H1 (cell line): ENCODE data around the gene ZNF648. TPM values are rescaled to one million over a fixed set of nuclear protein-coding genes. Genes with fewer than 3 reads are reported as not detected.
A peak's percentile ranks its signal among the peaks of the same experiment; 100 is the strongest.

Source experiments
- ASH2L ChIP-seq: fragments of 200-600, 300-600 bp; sonication (generic); IDR thresholded peaks from one replicate; pipeline ENCODE4 v1.7.1; 2017; ENCODE audit warnings: low read length
- BACH1 ChIP-seq: IDR thresholded peaks from 2 replicates; pipeline ENCODE4 v1.6.1; 2012; ENCODE audit warnings: low read length, improper control_type of control experiment
- BCL11A ChIP-seq, 2 experiments: IDR thresholded peaks; one replicate each; pipeline ENCODE4 v1.6.1; 2011; ENCODE audit warnings: low read depth in 2 of 2, low read length in 2 of 2, mild to moderate bottlenecking in 2 of 2
- BRCA1 ChIP-seq: IDR thresholded peaks from 2 replicates; pipeline ENCODE4 v1.6.1; 2012; ENCODE audit warnings: low read depth, low read length, improper control_type of control experiment
- CHD2 ChIP-seq: IDR thresholded peaks from 2 replicates; pipeline ENCODE4 v1.6.1; 2012; ENCODE audit warnings: low read length, improper control_type of control experiment
- CREB1 ChIP-seq: IDR thresholded peaks from 2 replicates; pipeline ENCODE4 v1.6.1; 2012; ENCODE audit warnings: inconsistent platforms
- CTBP2 ChIP-seq: IDR thresholded peaks from 2 replicates; pipeline ENCODE4 v1.7.0; 2011; ENCODE audit warnings: borderline replicate concordance, mild to moderate bottlenecking, moderate library complexity, mixed read lengths, low read length; ENCODE audit not compliant: insufficient read depth, insufficient read length
- EGR1 ChIP-seq: IDR thresholded peaks from 2 replicates; pipeline ENCODE4 v1.6.1; 2011; ENCODE audit warnings: low read depth, low read length, borderline replicate concordance
- EP300 ChIP-seq, 2 experiments: IDR thresholded peaks; 1 replicate in 1 of 2; 2 replicates in 1 of 2; pipeline ENCODE4 v1.6.1; 2011 to 2012; ENCODE audit warnings: low read depth in 2 of 2, low read length in 2 of 2, mild to moderate bottlenecking in 2 of 2, borderline replicate concordance in 1 of 2, inconsistent platforms in 1 of 2, moderate library complexity in 1 of 2
- GABPA ChIP-seq: IDR thresholded peaks from 2 replicates; pipeline ENCODE4 v1.6.1; 2011; ENCODE audit warnings: mild to moderate bottlenecking, low read length, moderate library complexity, borderline replicate concordance; ENCODE audit not compliant: insufficient read depth
- JUN ChIP-seq: IDR thresholded peaks from 2 replicates; pipeline ENCODE4 v1.6.1; 2011; ENCODE audit warnings: low read depth, mild to moderate bottlenecking, improper control_type of control experiment, low read length
- KDM1A ChIP-seq: fragments of 200-600, 300-600 bp; sonication (generic); IDR thresholded peaks from 2 replicates; pipeline ENCODE4 v1.7.1; 2016; ENCODE audit warnings: mild to moderate bottlenecking, low read length, borderline replicate concordance
- NANOG ChIP-seq: IDR thresholded peaks from 2 replicates; pipeline ENCODE4 v1.6.1; 2011; ENCODE audit warnings: low read length, low read depth, mild to moderate bottlenecking, inconsistent platforms; ENCODE audit not compliant: insufficient read depth, poor library complexity, severe bottlenecking
- POLR2A ChIP-seq, 2 experiments: IDR thresholded peaks; 1 replicate in 1 of 2; 2 replicates in 1 of 2; pipeline ENCODE4 v1.6.1; 2011; ENCODE audit warnings: low read depth in 2 of 2, low read length in 2 of 2, mild to moderate bottlenecking in 2 of 2; ENCODE audit errors: control extremely low read depth in 1 of 2
- POLR2AphosphoS5 ChIP-seq: IDR thresholded peaks from 2 replicates; pipeline ENCODE4 v1.6.1; 2011; ENCODE audit warnings: low read depth, low read length
- POU5F1 ChIP-seq: IDR thresholded peaks from 2 replicates; pipeline ENCODE4 v1.6.1; 2011; ENCODE audit warnings: low read depth, mild to moderate bottlenecking, low read length, moderate library complexity
- RFX5 ChIP-seq: IDR thresholded peaks from 2 replicates; pipeline ENCODE4 v1.6.1; 2011; ENCODE audit warnings: low read depth, low read length, improper control_type of control experiment, borderline replicate concordance
- RXRA ChIP-seq: IDR thresholded peaks from 2 replicates; pipeline ENCODE4 v1.6.1; 2011; ENCODE audit warnings: low read depth, mild to moderate bottlenecking, low read length, moderate library complexity; ENCODE audit not compliant: insufficient read depth
- SIX5 ChIP-seq: IDR thresholded peaks from 2 replicates; pipeline ENCODE4 v1.6.1; 2011; ENCODE audit warnings: mild to moderate bottlenecking, low read depth, low read length
- SP1 ChIP-seq: IDR thresholded peaks from 2 replicates; pipeline ENCODE4 v1.6.1; 2011; ENCODE audit warnings: low read depth, low read length
- SRF ChIP-seq: IDR thresholded peaks from 2 replicates; pipeline ENCODE4 v1.6.1; 2011; ENCODE audit warnings: mild to moderate bottlenecking, low read depth, low read length, moderate library complexity
- TAF1 ChIP-seq: IDR thresholded peaks from 2 replicates; pipeline ENCODE4 v1.6.1; 2011; ENCODE audit warnings: mild to moderate bottlenecking, low read depth, low read length
- TAF7 ChIP-seq: optimal IDR thresholded peaks from 2 replicates; pipeline ENCODE3; 2011; ENCODE audit warnings: low read depth, mild to moderate bottlenecking, inconsistent platforms, low read length, moderate library complexity, borderline replicate concordance
- TBP ChIP-seq: IDR thresholded peaks from 2 replicates; pipeline ENCODE4 v1.6.1; 2011; ENCODE audit warnings: low read depth, low read length, improper control_type of control experiment
- polyA plus RNA-seq, 7 experiments: library from polyadenylated mRNA; depleted of rRNA in 3 of 7; stranded (reverse) in 5 of 7; unstranded in 2 of 7; fragments of >200 nt in 5 of 7; fragments of 200-250 nt in 2 of 7; gene quantifications; 1 replicate in 5 of 7; 2 replicates in 1 of 7; 4 replicates in 1 of 7; pipeline versions ENCODE4 v1.2.1 to v1.2.3, GENCODE V29; 2011 to 2013; ENCODE audit warnings: missing spikeins in 2 of 7, mixed read lengths in 2 of 7
- total RNA-seq: library from RNA; stranded (reverse); fragmentation: NEBNext Ultra II Directional; extraction: Animal tissue kit (Norgen Biotek cat#: 25700); gene quantifications from 2 replicates; pipeline ENCODE4 v1.2.1, GENCODE V29; 2021
- TF ChIP-seq, protein P1 (sequence below): IDR thresholded peaks from 2 replicates; pipeline ENCODE4 v1.6.1; 2012; ENCODE audit warnings: inconsistent platforms

The ZNF648 gene
- total and polyA plus RNA-seq, 2 of the 8 experiments (the other 6 are each of a cell fraction or from before 2014, with no cell fraction given), result 0.20 to 0.53 TPM

- TF ChIP-seq, protein P1, sequence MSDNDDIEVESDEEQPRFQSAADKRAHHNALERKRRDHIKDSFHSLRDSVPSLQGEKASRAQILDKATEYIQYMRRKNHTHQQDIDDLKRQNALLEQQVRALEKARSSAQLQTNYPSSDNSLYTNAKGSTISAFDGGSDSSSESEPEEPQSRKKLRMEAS, result no peak; the same call in 1 of the 2 replicates
- TF ChIP-seq RFX5 (no peak), SIX5 (no peak), POLR2AphosphoS5 (peak; percentile 89), ASH2L (peak; percentile 54), EP300 (IDR thresholded peaks at IDR 0.05; ENCODE audit: borderline replicate concordance in 1 of 2, low read depth in 2 of 2, low read length in 2 of 2) (no peak), RXRA (no peak), BRCA1 (no peak), NANOG (no peak), TAF1 (peak; percentile 84), KDM1A (no peak), SRF (no peak), BCL11A (IDR thresholded peaks at IDR 0.05; ENCODE audit: low read depth in 2 of 2, low read length in 2 of 2) (no peak), GABPA (no peak), CREB1 (peak; percentile 33; the same call in 1 of the 2 replicates), BACH1 (no peak), CHD2 (no peak), TAF7 (peak; percentile 26), SP1 (no peak), CTBP2 (no peak), TBP (peak; percentile 76), POU5F1 (no peak), EGR1 (no peak; the same call in 1 of the 2 replicates), JUN (no peak), POLR2A (IDR thresholded peaks at IDR 0.05; ENCODE audit: control extremely low read depth in 1 of 2, low read depth in 2 of 2, low read length in 2 of 2) (peak; percentile 82 to 90; a peak in 2 of 3 replicates)
These were observed 31.9 kb downstream of the ZNF648 start (continued) for GRCh38 chr1:182029379-182030331.
